H1 (cell line): ENCODE data around the gene RALY. TPM values are rescaled to one million over a fixed set of nuclear protein-coding genes. Genes with fewer than 3 reads are reported as not detected.

ENCODE experiments used
- ATF2 ChIP-seq: IDR thresholded peaks from 2 replicates; pipeline ENCODE4 v1.6.1; 2012; ENCODE audit warnings: low read length, inconsistent platforms
- CHD2 ChIP-seq: IDR thresholded peaks from 2 replicates; pipeline ENCODE4 v1.6.1; 2012; ENCODE audit warnings: low read length, improper control_type of control experiment
- JUND ChIP-seq: IDR thresholded peaks from 2 replicates; pipeline ENCODE4 v1.6.1; 2011; ENCODE audit warnings: mild to moderate bottlenecking, improper control_type of control experiment, low read length
- POLR2AphosphoS5 ChIP-seq: IDR thresholded peaks from 2 replicates; pipeline ENCODE4 v1.6.1; 2011; ENCODE audit warnings: low read depth, low read length
- SIN3A ChIP-seq, 2 experiments: IDR thresholded peaks in 1 of 2; conservative IDR thresholded peaks in 1 of 2; 2 replicates each; pipeline ENCODE4 v1.6.1; 2011 to 2012; ENCODE audit warnings: low read length in 2 of 2, improper control_type of control experiment in 1 of 2, low read depth in 1 of 2, mild to moderate bottlenecking in 1 of 2
- SIX5 ChIP-seq: IDR thresholded peaks from 2 replicates; pipeline ENCODE4 v1.6.1; 2011; ENCODE audit warnings: mild to moderate bottlenecking, low read depth, low read length
- polyA plus RNA-seq, 7 experiments: library from polyadenylated mRNA; depleted of rRNA in 3 of 7; stranded (reverse) in 5 of 7; unstranded in 2 of 7; fragments of >200 nt in 5 of 7; fragments of 200-250 nt in 2 of 7; gene quantifications; 1 replicate in 5 of 7; 2 replicates in 1 of 7; 4 replicates in 1 of 7; pipeline versions ENCODE4 v1.2.1 to v1.2.3, GENCODE V29; 2011 to 2013; ENCODE audit warnings: missing spikeins in 2 of 7, mixed read lengths in 2 of 7
- total RNA-seq: library from RNA; stranded (reverse); fragmentation: NEBNext Ultra II Directional; extraction: Animal tissue kit (Norgen Biotek cat#: 25700); gene quantifications from 2 replicates; pipeline ENCODE4 v1.2.1, GENCODE V29; 2021

RALY gene
- total and polyA plus RNA-seq, 2 of the 8 experiments (the other 6 are each of a cell fraction or from before 2014, with no cell fraction given): 133 to 148 TPM

GRCh38 chr20:34016736-34017135 is 23.0 kb downstream of the RALY start (continued):
- TF ChIP-seq ATF2: no peak
- no peak for TF ChIP-seq SIX5
- no peak for TF ChIP-seq CHD2
- no peak for TF ChIP-seq SIN3A (conservative IDR thresholded peaks at IDR 0.05 in 1 of 2, IDR thresholded peaks at IDR 0.05 in 1 of 2; ENCODE audit: low read depth in 1 of 2, low read length in 2 of 2)
- TF ChIP-seq JUND: no peak
- TF ChIP-seq POLR2AphosphoS5: no peak
- TF ChIP-seq, all 59 proteins: peak for 0
